ENCODE results near the gene NUTM2D.
"Not testable (repeated sequence)": the region's sequence is repeated elsewhere in the genome, so short reads cannot be mapped to it uniquely, and the experiment has no call there.

DNA sequence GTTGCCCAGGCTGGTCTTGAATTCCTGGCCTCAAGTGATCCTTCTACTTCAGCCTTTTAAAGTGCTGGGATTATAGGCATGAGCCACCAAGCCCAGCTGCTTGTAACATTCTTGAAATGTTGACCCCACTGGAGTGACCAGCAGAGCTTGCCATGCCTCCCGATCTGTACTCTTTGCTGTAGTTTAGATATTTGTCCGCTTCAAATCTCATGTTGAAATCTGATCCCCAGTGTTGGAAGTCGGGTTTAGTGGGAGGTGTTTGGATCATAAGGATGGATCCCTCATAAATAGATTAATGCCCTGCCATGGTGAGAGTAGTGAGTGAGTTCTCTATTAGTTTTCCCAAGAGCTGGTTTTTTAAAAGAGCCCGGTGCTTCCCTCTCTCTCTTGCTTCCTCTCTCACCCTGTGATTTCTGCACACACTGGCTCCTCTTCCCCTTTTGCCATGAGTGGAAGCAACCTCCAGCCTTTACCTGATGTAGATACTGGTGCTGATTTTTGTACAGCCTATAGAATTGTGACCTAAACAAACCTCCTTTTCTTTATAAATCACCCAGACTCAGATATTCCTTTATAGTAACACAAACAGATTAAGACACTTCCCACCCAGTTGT lies 43.1 kb upstream of the NUTM2D start:
- TF ChIP-seq EP300, POLR2AphosphoS5 (IDR thresholded peaks at IDR 0.05): not testable (repeated sequence)
